Stimulated activated CD4-positive, alpha-beta T cell treated with anti-CD3 and anti-CD28 coated beads, Interleukin-2, amount 100 ng/mL, for 24 hours (primary cell): ENCODE measurements around the gene RBM25.

Experiments
- DNase-seq, 2 donors: peaks; one replicate each; pipeline ENCODE4 v3.0.0-alpha.2; 2020

Gene RBM25

DNA sequence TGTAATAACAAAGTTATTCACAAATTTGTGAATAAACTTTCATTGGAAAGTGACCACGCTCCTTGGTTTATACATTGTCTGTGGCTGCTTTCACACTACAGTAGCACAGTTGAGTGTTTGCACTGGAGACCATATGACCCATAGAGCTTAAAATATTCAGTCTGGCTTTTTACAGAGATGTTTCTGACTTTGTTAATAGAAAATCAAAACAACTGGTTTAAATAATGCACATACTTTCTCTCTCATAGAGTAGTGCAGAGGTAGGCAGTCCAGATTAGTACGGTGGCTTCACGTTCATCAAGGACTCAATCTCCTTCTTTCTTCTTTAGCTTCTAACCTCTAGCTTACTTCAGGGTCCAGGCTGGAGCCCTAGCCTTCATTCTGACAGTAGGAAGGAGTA is 114.2 kb downstream of the RBM25 start:
- no peak for DNase-seq

DNA sequence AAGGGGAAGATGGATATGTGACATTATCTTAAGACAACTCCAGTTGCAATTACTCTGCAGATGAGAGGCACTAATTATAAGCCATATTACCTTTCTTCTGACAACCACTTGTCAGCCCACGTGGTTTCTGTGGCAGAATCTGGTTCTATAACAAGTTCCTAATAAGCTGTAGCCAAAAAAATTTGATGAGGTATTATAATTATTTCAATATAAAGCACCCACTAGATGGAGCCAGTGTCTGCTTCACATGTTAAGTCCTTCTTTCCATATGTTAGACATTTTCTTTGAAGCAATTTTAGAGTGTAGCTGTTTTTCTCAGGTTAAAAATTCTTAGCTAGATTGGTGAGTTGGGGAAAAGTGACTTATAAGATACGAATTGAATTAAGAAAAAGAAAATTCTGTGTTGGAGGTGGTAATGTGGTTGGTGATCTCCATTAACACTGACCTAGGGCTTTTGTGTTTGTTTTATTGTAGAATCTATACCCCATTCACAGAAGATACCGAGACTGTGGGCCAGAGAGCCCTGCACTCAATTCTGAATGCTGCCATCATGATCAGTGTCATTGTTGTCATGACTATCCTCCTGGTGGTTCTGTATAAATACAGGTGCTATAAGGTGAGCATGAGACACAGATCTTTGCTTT is 114.9 kb downstream of the RBM25 start:
- DNase-seq: no peak
